GM18498 (cell line): ENCODE data around the gene EPDR1.
"Not testable (repeated sequence)": the region's sequence is repeated elsewhere in the genome, so short reads cannot be mapped to it uniquely, and the experiment has no call there.

Experiments
- ATAC-seq: cut with Tn5 transposase; IDR thresholded peaks from one replicate; pipeline ENCODE4 v1.9.1; 2021; ENCODE audit warnings: mild to moderate bottlenecking, moderate library complexity; ENCODE audit not compliant: unreplicated experiment

Gene EPDR1

DNA sequence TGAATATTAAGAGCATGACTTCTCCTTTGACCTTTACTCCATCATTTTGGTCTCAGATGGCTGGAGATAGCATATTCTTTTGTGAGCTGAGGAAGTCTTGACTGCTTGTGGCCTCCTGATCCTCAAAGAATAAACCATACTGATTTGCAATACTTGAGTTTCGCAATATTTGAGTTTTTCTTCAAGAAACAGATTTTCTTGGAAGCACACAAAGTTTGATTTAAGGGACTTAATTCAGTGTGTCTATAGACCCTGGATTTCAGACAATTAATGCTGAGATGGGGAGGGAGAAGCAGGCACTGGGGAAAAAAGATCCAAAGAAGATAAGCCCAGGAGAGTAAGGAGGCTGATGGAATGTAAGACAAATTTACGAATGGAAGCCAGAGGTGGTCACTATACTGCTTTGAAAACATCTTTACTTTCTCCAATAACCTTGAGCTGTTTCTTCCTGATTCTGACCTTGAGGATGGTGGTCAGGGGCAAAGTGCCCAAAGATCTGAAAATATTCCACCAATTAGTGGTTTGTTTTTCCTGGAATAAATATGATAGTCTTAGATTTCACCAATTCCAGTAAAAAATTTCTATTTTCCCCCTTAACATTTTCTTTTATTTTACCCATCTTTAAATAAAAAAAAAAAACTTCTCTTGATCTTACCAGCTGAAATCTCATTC is 7.5 kb downstream of the EPDR1 start:
- ATAC-seq, result no peak

DNA sequence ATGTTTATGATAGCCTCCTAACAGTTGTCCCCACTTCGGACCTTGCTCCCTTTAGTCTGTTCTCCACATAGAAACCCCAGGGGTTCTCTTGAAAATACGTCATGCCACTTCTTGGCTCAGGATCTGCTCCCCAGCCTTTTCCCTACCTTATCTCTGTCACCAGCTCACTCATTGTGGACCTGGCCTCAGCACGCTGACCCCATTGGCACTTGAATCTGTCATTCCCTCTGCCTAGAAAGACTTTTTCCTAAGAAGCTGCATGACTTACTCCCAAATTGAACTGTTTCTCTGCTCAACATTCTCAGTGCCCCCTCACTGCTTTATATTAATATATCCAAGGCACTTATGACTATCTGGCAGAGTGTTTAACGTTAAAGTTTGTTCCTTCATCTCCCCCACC is 8.4 kb downstream of the EPDR1 start:
- no peak for ATAC-seq

DNA sequence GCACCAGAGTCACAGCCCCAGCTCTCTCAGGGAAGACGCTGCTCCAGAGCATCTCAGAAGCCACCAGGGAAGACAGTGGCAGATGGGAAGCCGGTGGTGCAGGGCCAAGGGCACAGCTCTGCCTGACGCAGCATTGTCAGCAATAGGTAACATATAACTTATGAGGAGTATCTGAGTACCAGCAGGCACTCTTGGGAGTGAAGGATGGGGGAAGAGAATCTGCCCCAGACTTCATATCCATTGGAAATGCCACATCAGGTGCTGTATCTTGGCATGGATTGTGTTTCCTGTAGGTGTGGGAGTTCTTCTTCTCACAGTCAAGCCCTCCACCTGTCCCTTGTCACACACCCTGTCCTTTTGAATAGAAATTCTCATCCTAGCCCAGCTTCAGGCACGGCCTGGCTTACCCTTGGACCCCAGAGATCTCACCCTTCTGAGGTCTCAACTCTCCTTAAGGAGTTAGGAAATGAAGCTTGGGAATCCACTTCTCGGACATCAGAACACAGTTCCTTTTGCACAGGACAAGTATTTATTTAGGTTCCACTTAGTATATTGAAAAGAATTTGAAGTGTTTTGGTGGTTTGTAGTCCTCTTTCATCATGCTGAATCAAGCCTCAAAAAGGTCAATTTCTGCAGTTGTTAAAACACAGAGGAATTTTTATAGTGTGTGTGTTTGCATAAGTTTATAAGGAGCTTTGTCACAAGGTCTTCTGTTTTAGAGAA is 9.9 kb downstream of the EPDR1 start:
- ATAC-seq, result no peak

DNA sequence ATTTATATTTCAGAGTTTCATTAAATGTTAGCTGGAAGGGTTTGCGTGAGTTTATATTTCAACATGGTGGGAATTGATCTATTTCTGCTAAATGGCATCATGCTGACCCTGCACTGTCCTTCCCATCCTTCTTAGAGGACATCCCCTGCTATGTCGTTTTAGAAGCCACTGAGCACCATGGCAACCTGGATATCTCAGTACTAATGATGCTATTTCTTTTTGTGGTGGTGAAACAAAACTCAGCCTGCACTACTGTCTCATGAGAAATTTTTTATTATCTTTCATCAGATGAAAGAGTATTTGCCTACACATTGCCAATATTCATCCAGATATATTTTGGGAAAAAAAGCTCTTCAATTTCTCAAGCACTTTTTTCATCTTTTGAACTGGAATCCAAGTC is 12.1 kb downstream of the EPDR1 start:
- no peak for ATAC-seq

DNA sequence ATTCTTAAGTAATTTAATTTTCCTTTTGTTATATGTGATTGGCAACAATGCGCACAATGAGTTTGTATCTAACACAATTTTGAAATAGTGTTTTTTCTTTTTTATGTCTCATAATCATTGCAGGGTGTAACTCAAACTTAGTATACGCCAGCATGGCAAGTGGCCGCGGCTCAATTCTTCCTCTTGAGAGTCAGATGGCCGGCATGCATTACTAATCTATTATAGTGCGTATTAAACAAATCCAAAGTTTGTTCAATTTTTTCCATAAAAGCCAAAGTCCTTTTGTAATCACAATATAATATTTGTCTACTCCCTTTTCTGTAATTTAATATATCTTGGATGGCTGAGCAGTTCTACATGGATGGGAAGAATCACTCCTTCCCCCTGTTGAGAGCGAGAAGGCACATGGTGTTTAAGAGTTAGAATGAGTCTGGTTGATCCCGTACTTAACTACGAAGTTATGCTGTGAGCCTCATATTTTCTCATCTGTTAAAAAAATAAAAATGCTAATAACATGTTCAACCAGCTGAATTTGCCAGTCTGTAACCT is 12.7 kb downstream of the EPDR1 start:
- no peak for ATAC-seq

DNA sequence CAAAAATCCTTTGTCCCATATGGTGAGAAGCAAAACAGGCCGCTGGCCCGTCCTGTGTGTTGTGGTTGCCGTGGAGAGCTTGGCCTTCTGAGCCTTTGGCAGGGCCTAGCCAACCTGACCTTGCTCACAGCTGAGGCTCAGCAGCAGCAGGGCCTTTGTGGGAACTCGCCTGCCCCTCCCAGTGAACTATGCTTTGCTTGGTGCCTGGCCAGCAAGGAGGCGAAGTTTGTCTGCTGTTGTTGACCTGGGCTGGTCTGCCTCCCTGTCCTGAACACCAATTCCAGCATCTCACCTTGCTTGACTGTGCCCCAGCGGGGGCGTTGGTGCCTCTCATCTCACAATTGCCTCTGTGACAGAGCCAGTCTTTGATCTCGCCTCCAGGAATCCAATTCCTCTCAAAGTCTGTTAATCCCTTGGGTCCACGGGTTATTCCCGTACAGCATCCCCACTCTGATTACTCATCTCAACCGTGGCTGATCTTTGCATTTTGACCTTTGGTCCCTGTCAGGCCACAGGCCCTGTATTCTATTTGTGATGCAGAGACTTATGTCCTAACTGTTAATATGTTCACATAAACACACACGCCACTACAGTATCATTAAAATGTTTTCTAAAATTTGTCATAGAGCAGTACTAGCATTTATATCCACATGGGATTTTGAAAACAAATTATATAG is 22.6 kb downstream of the EPDR1 start:
- ATAC-seq, result peak; percentile 37

DNA sequence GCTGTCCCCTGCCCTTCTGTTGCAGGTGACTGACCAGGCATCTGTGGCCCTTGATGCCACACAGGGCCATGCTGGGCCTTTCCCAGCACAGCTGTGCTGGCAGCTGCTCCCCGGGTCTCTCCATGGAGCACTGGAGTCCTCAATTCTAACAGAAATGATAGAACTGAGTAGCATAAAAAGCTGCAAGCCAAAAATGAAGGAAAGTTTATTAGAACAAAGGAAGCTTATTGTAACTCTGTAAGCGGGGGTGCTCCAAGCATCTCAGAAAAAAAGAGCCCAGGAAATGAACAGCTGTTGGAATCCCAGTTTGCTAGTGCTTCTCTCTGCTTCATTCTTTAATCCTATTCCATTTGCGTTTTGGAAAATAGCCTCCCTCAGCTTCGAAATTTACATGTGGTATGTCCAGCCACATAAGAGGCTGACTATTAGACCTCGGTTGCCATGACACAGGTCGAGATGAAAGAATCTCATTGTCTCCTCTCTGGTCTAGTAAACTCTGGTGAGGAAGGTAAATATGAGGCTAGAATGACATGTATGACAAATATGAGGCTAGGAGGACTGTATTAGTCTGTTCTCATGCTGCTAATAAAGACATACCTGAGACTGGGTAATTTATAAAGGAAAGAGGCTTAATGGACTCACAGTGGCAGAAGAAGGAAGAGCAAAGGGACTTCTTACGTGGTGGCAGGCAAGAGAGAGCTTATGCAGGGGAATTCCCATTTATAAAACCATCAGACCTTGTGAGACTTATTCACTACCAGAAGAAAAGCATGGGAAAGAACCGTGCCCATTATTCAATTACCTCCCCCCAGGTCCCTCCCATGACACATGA is 23.7 kb downstream of the EPDR1 start:
- ATAC-seq, result peak; percentile 50

DNA sequence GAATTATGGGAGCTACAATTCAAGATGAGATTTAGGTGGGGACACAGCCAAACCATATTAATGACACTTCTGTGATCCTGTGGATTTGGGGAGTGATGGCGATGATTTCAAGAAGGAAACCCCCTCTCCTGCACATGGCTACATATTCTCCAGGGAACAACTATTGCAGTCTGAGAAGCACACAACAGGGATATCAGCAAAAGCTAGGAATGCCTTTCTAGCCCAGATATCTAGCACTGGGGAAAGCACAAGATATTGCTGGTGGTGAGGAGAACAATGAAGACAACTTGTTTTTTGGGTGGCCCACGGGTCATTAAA is 24.3 kb downstream of the EPDR1 start:
- ATAC-seq, result peak; percentile 8

DNA sequence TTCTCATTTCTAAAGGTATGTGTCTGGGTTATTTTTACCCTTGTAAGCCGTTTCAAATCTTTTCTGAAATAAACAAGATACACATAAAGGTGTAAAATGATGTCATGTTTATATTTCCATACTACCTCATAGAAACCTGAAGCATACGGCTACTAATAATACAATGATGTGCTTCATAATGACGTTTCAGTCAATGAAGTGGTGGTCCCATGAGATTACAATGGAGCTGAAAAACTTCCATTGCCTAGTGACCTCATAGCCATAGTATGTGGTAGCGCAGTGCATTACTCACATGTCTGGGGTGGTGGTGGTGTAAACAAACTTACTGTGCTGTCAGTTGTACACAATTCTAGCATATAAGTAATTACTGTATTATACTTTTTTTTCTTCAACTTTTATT is 24.9 kb downstream of the EPDR1 start:
- ATAC-seq, result no peak

DNA sequence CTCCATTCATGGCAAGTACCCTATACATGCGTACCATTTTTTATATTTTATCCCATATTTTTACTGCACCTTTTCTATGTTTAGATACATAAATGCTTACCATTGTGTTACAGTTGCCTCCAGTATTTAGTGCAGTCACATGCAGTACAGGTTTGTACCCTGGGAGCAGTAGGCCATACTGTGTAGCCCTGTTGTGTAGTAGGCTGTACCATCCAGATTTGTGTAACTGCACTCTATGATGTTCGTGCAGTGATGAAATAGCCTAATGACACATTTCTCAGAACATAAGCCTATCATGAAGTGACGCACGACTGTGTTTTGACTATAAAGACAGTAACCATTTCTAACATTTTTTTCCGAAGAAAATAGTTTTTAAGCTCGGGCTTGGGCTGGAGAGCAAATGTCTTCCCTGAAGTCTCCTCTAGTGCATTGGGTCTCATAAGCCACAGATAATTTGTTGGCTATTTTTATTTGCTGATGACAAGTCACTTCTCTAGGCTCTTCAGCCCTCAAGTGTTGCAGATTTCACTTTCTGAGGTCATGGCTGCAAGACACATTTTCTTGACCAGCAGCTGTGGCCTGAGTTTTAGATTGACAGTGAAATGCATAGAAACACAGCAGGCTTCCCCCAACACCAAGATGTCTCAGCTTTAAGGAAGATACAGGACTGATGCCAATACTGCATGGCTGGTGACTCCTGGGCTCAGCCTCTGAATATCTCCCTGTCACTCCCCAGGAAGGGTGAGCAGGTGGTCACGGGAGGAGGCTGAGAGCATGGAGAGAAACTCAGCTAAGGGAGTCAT is 26.9 kb downstream of the EPDR1 start:
- no peak for ATAC-seq

DNA sequence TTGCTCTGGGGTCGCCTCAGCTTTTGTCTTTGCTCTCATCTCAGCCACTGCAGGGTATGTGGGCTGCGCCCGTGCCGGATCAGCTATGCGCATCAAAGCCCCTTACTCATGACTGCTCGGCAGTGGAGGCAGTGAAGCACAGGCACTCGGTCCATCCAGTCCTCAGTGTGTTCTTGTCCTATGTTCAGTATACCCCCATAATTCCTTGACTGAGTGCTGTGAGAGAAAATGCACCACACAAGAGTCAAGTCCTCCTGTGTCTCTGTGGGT is 27.4 kb downstream of the EPDR1 start:
- ATAC-seq, result no peak

DNA sequence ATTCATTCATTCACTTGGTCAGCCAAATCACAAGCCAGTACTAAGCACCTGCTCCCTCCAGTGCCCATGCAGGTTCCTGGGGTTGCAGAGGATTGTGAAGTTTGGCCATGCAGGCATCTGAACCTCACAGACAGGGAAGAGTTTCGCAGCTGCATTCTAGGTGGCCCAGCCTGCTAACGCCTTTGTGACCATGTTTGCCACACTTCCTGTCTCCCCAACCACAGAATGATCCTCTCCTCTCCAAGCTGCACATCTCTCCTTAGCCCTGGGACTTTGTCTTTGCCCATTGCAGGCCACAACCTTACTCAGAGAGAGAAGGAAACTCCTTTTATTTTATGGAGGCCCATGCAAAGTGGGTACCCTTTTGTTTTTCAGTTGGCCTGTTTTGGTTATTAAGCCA is 31.8 kb downstream of the EPDR1 start:
- no peak for ATAC-seq

DNA sequence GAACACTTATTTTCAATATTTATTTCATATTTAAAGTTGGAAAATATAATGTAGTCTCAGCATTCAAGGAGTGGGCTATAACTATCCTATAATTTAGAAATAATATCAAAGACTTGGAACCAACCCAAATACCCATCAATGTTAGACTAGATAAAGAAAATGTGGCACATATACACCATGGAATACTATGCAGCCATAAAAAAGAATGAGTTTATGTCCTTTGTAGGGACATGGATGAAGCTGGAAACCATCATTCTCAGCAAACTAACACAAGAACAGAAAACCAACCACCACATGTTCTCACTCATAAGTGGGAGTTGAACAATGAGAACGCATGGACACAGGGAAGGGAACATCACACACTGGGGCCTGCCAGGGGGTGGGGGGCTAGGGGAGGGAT is 33.8 kb downstream of the EPDR1 start:
- ATAC-seq, result not testable (repeated sequence)

DNA sequence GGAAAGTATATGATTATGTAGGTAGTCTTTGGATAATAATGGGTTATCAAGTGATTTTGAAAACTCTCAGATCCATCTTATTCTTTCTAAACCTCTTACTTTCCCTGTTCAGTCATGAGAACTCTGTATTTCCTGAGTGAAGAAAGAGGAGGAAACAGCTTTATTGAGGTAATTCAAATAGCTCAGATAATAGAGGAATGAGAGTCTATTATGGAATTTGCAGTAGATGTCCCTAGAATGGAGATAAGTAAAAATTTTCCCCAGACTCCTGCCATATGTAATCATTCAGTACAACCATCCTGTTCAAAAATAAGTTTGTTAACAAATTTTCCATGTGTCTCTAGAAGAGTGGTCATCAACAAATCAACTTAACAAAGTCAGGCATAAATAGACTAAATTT is 36.4 kb downstream of the EPDR1 start:
- no peak for ATAC-seq

DNA sequence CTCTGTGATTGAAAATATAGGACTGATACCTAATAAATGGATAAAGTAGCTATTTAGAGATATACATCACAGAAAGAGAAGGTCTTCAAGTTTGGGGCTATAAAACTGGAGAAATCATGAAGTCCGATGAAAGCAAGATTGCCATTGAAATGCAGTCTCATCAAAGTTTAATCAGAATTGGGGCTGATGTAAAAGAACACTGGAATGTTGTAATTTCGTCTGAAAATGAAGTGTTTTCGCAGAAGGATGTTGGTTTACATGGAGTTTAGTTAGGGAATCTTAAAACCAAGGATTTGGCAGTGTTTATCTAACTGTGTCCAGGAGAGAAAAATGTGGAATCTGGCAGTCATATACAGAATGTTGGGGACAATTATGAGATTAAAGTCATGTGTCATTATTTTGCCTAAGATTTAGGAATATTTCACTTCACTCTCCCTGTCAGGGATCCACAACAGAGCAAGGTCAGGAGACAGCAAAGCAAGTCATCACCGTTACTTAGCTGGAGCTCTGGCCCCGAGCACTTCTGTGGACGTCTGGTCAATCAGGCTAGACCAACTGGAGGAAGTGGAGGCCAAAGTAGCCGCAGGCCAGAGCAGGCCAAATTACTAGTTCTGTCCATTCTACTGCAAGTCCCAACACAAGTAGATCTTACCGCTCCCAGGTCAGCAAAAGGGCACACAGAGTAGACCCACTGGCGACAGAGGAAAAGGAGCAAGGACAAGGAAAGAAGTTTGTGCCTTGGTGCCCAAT is 37.0 kb downstream of the EPDR1 start:
- no peak for ATAC-seq

DNA sequence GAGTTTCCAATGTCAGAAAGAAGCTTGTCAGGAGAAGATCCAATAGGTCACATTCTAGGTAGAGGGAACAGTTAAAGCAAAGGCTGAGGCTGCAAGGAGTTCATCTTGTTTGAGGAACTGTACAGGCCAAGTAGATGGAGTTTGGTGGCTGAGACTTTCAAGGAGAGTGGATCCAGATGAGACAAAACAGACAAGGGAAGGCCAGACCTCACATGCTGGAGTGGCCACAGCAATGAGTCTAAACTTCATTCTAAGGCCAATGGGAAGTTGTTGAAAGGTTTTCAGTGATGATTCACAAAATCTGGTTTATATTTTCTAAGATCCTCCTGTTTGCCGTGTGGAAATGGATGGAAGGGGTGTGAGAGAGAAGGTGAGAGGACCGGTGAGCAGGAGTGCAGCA is 40.0 kb downstream of the EPDR1 start:
- ATAC-seq, result no peak

DNA sequence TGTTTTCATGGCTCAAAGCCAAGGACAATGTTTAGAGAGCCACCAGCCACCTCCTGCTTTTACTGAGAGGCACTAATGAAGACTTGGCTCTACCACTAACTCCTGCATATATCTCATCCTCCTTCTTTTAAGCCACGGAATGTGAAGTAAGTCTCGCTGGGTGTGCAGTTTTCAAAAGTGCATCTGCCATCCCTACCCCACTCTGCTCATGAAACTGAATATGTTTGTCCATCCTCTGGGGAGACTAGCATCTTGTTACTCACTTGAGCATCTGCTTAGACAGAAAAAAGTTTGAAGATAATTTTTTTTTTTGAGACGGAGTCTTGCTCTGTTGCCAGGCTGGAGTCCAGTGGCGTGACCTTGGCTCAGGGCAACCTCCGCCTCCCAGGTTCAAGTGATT is 40.8 kb downstream of the EPDR1 start:
- ATAC-seq, result no peak

DNA sequence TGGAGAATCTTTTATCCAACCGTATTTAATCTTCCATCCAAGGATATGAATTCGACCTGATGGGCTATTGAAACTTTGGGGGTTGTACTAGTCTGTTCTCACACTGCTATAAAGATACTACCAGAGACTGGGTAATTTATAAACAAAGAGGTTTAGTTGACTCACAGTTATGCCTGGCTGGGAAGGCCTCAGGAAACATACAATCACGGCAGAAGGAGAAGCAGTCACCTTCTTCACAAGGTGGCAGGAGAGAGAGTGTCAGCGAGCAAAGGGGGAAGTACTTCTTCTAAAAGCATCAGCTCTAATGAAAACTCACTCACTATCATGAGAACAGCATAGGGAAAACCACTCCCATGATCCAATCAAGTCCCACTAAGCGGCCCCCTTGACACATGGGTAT is 43.8 kb downstream of the EPDR1 start:
- ATAC-seq, result no peak

DNA sequence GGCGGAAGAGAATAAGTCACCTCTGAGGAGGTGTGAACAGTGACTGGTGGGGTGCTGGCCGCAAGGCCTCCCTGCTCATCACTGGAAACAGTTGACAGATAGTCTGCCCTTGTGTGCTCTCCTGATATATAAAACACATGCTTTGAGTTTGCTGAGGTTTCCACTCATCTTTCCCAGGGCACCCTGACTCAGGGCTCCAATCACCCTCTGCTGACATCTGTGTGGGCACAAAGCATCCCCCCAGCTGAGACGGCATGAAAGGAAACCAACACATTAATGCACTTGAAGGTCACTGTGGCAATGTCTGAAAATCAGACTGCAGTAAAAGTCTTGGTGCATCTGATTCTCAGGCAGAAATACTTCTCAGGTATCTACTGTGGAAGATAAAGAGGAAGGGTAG is 49.8 kb downstream of the EPDR1 start:
- ATAC-seq, result no peak

DNA sequence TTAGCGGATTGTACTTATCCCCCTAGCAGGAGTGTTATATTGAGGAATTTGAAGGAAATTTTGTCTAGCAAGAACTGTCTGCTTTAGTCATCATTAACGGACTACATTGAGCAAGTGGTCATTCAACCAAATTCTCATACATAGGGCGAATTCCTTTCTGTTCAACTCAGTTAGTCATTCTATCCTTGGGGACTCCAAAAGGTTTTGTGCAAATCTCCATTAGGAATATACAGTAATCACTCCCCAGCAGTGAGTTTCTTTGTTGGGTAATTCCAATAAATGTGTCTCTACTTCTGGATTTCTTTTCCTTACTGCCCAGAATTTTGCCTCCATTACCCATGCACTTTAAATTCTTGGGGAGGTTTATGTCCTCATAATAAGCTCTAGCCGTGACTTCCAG is 51.1 kb downstream of the EPDR1 start:
- ATAC-seq, result no peak
